Measurements from ENCODE around the gene GAREM2. TPM values are rescaled to one million over a fixed set of nuclear protein-coding genes. Genes with fewer than 3 reads are reported as not detected.

GAREM2 gene
- total RNA-seq, 1 experiment from 2014 or later, result 2.8 TPM

DNA sequence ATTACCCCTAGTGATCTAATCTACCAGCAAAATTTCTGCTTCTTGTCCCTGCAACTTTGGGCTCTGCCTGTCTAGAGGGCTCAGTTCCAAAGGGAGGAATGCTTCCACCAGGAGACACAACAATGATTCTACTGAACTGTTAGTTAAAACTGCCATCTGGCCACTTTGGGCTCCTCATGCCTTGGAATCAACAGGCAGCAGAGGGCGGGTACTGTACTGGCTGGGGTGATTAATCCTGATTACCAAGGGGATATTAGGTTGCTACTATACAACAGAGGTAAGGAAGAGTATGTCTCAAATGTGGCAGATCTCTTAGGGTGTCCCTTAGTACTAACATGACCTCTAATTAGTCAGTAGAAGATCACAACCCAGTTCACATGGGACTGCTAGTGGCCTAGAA lies 50.1 kb downstream of the GAREM2 start:
- intact Hi-C loops (cut with micrococcal nuclease; ENCODE audit: unreplicated experiment), result no loop called here
- no peaks in the 10 kb centered on the region for H3K4me1 ChIP-seq (ENCODE audit: insufficient read depth, low read length, poor library complexity, severe bottlenecking)
- peaks cover 4% of the 10 kb centered on the region for H3K9me3 ChIP-seq (ENCODE audit: low read depth, low read length, poor library complexity, severe bottlenecking)
- H3K4me3 ChIP-seq (ENCODE audit: low read depth, low read length, poor library complexity, severe bottlenecking), result no peak overlapping the region
- peaks cover 32% of the 10 kb centered on the region for H3K36me3 ChIP-seq (ENCODE audit: insufficient read depth, low read length, poor library complexity, severe bottlenecking)
- H3K27ac ChIP-seq (ENCODE audit: low read depth, low read length, poor library complexity, severe bottlenecking), result no peak overlapping the region
- no TSS peak for BruUV-seq (replicated peaks)
- TF ChIP-seq EZH2 (IDR thresholded peaks at IDR 0.05; ENCODE audit: borderline replicate concordance, low read depth, low read length, poor library complexity, severe bottlenecking) (no peak), CTCF (conservative IDR thresholded peaks at IDR 0.05; ENCODE audit: low read depth, low read length) (no peak)
- CTCF ChIA-PET, result no interaction called here
- POLR2A ChIA-PET (ENCODE audit: low non-redundant PET), result no interaction called here
- H3K27me3 ChIP-seq (replicated peaks; ENCODE audit: insufficient read depth, low read depth, low read length, poor library complexity), result no peaks in the 10 kb centered on the region
- DNase-seq (ENCODE audit: low spot score), result no peak

DNA sequence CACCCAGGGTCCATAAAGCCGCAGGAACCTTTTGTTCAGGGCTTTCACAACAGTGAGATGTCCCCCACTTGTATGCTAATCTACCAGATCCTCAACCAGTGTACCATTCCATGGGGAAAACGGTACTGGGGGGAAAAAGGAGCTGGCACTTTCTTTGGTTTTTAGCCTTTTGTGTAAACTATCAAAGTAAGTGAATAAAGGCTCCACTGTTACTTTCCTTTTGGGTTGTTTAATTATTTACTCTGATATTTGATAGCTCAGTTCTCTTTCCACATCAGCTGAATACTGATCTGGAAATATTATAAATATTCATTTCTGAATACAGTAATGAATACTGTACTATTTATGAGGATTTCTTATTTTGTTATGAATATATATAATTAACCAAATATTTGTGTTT lies 51.2 kb downstream of the GAREM2 start:
- no peak overlapping the region for H3K27ac ChIP-seq (ENCODE audit: low read depth, low read length, poor library complexity, severe bottlenecking)
- DNase-seq (ENCODE audit: low spot score), result no peak
- POLR2A ChIA-PET (ENCODE audit: low non-redundant PET), result no interaction called here
- H3K9me3 ChIP-seq (ENCODE audit: low read depth, low read length, poor library complexity, severe bottlenecking), result no peaks in the 10 kb centered on the region
- H3K4me1 ChIP-seq (ENCODE audit: insufficient read depth, low read length, poor library complexity, severe bottlenecking), result no peaks in the 10 kb centered on the region
- no TSS peak for BruUV-seq (replicated peaks)
- CTCF ChIA-PET, result no interaction called here
- intact Hi-C loops (cut with micrococcal nuclease; ENCODE audit: unreplicated experiment), result no loop called here
- H3K36me3 ChIP-seq (ENCODE audit: insufficient read depth, low read length, poor library complexity, severe bottlenecking), result peaks cover 37% of the 10 kb centered on the region
- no peak overlapping the region for H3K4me3 ChIP-seq (ENCODE audit: low read depth, low read length, poor library complexity, severe bottlenecking)
- TF ChIP-seq EZH2 (IDR thresholded peaks at IDR 0.05; ENCODE audit: borderline replicate concordance, low read depth, low read length, poor library complexity, severe bottlenecking) (no peak), CTCF (conservative IDR thresholded peaks at IDR 0.05; ENCODE audit: low read depth, low read length) (no peak)
- H3K27me3 ChIP-seq (replicated peaks; ENCODE audit: insufficient read depth, low read depth, low read length, poor library complexity), result no peaks in the 10 kb centered on the region

- H3K9me3 ChIP-seq (ENCODE audit: low read depth, low read length, poor library complexity, severe bottlenecking), result no peaks in the 10 kb centered on the region
- no peak overlapping the region for H3K27ac ChIP-seq (ENCODE audit: low read depth, low read length, poor library complexity, severe bottlenecking)
- ChIA-PET CTCF (no interaction called here), POLR2A (ENCODE audit: low non-redundant PET) (no interaction called here)
- DNase-seq (ENCODE audit: low spot score), result no peak
- no TSS peak for BruUV-seq (replicated peaks)
- intact Hi-C loops (cut with micrococcal nuclease; ENCODE audit: unreplicated experiment), result no loop called here
- no peaks in the 10 kb centered on the region for H3K4me1 ChIP-seq (ENCODE audit: insufficient read depth, low read length, poor library complexity, severe bottlenecking)
- H3K27me3 ChIP-seq (replicated peaks; ENCODE audit: insufficient read depth, low read depth, low read length, poor library complexity), result no peaks in the 10 kb centered on the region
- peaks cover 85% of the 10 kb centered on the region for H3K36me3 ChIP-seq (ENCODE audit: insufficient read depth, low read length, poor library complexity, severe bottlenecking)
- H3K4me3 ChIP-seq (ENCODE audit: low read depth, low read length, poor library complexity, severe bottlenecking), result no peak overlapping the region
- TF ChIP-seq EZH2 (IDR thresholded peaks at IDR 0.05; ENCODE audit: borderline replicate concordance, low read depth, low read length, poor library complexity, severe bottlenecking), result no peak
- no peak for TF ChIP-seq CTCF (conservative IDR thresholded peaks at IDR 0.05; ENCODE audit: low read depth, low read length)
Measured at GRCh38 chr2:26229595-26229994, 56.7 kb downstream of the GAREM2 start.

Measured in A673 (cell line).